HCEC 1CT (cell line): ENCODE measurements around the gene MADCAM1.
"Not testable (repeated sequence)": the region's sequence is repeated elsewhere in the genome, so short reads cannot be mapped to it uniquely, and the experiment has no call there.

Experiments
- DNase-seq: peaks from one replicate; pipeline ENCODE4 v3.0.0-alpha.2; 2017

Gene MADCAM1

GRCh38 chr19:467554-467953 lies 28.7 kb upstream of the MADCAM1 start:
- no peak for DNase-seq

GRCh38 chr19:468587-469256 lies 27.6 kb upstream of the MADCAM1 start:
- no peak for DNase-seq

GRCh38 chr19:469833-470232 lies 26.5 kb upstream of the MADCAM1 start:
- peak; percentile 15 for DNase-seq

GRCh38 chr19:470701-471100 lies 25.6 kb upstream of the MADCAM1 start:
- DNase-seq: no peak

- no peak for DNase-seq
Observed at GRCh38 chr19:472005-472858, 24.1 kb upstream of the MADCAM1 start.

- DNase-seq: no peak
Observed at GRCh38 chr19:474126-475078, 21.9 kb upstream of the MADCAM1 start.

- no peak for DNase-seq
Observed at GRCh38 chr19:475360-475759, 20.9 kb upstream of the MADCAM1 start.

- no peak for DNase-seq
Observed at GRCh38 chr19:478236-478903, 17.9 kb upstream of the MADCAM1 start.

GRCh38 chr19:478976-479375 lies 17.3 kb upstream of the MADCAM1 start:
- no peak for DNase-seq

- peak; percentile 45 for DNase-seq
Observed at GRCh38 chr19:480016-480855, 16.1 kb upstream of the MADCAM1 start.

GRCh38 chr19:481100-481499 lies 15.2 kb upstream of the MADCAM1 start:
- not testable (repeated sequence) for DNase-seq

- no peak for DNase-seq
Observed at GRCh38 chr19:482186-483041, 13.9 kb upstream of the MADCAM1 start.

GRCh38 chr19:483332-484072 lies 12.8 kb upstream of the MADCAM1 start:
- DNase-seq: no peak

GRCh38 chr19:484494-484893 lies 11.8 kb upstream of the MADCAM1 start:
- DNase-seq: no peak

GRCh38 chr19:485077-485476 lies 11.2 kb upstream of the MADCAM1 start:
- no peak for DNase-seq

- DNase-seq: peak; percentile 57
Observed at GRCh38 chr19:485583-486236, 10.6 kb upstream of the MADCAM1 start.

- peak; percentile 94 for DNase-seq
Observed at GRCh38 chr19:488505-489417, 7.5 kb upstream of the MADCAM1 start.
